HG03139 (cell line): ENCODE measurements around the gene ARMC9.

ENCODE experiments used
- ATAC-seq: cut with Tn5 transposase; IDR thresholded peaks from one replicate; pipeline ENCODE4 v1.9.1; 2021; ENCODE audit not compliant: unreplicated experiment

Gene ARMC9

GRCh38 chr2:231306791-231307393 is 108.5 kb downstream of the ARMC9 start:
- ATAC-seq, result no peak

GRCh38 chr2:231308219-231308618 is 109.8 kb downstream of the ARMC9 start:
- no peak for ATAC-seq

- no peak for ATAC-seq
Observed at GRCh38 chr2:231308631-231309428, 110.4 kb downstream of the ARMC9 start.

GRCh38 chr2:231312066-231312465 is 113.6 kb downstream of the ARMC9 start:
- no peak for ATAC-seq

- no peak for ATAC-seq
Observed at GRCh38 chr2:231315896-231316295, 117.5 kb downstream of the ARMC9 start.

- ATAC-seq, result no peak
Observed at GRCh38 chr2:231317579-231317978, 119.1 kb downstream of the ARMC9 start.

- ATAC-seq, result no peak
Observed at GRCh38 chr2:231318436-231318835, 120.0 kb downstream of the ARMC9 start.

- ATAC-seq, result no peak
Observed at GRCh38 chr2:231318954-231319353, 120.5 kb downstream of the ARMC9 start.

GRCh38 chr2:231319867-231320266 is 121.4 kb downstream of the ARMC9 start:
- ATAC-seq, result no peak

GRCh38 chr2:231321021-231321420 is 122.6 kb downstream of the ARMC9 start:
- ATAC-seq, result no peak

GRCh38 chr2:231321556-231322334 is 123.3 kb downstream of the ARMC9 start:
- no peak for ATAC-seq

- no peak for ATAC-seq
Observed at GRCh38 chr2:231323316-231323715, 124.9 kb downstream of the ARMC9 start.

- no peak for ATAC-seq
Observed at GRCh38 chr2:231325826-231326225, 127.4 kb downstream of the ARMC9 start.

- no peak for ATAC-seq
Observed at GRCh38 chr2:231326404-231326803, 128.0 kb downstream of the ARMC9 start.

- ATAC-seq, result no peak
Observed at GRCh38 chr2:231330311-231330710, 131.9 kb downstream of the ARMC9 start.

GRCh38 chr2:231331533-231331932 is 133.1 kb downstream of the ARMC9 start:
- no peak for ATAC-seq

- no peak for ATAC-seq
Observed at GRCh38 chr2:231332388-231332787, 134.0 kb downstream of the ARMC9 start.

- no peak for ATAC-seq
Observed at GRCh38 chr2:231332872-231333500, 134.6 kb downstream of the ARMC9 start.

- ATAC-seq, result no peak
Observed at GRCh38 chr2:231334179-231334930, 135.9 kb downstream of the ARMC9 start.

- no peak for ATAC-seq
Observed at GRCh38 chr2:231334981-231335380, 136.6 kb downstream of the ARMC9 start.

GRCh38 chr2:231335591-231335990 is 137.2 kb downstream of the ARMC9 start:
- no peak for ATAC-seq
